Panc1 (cell line): ENCODE measurements around the gene DFFA.

Source experiments
- POLR2AphosphoS5 ChIP-seq: IDR thresholded peaks from 2 replicates; pipeline ENCODE4 v1.6.1; 2012; ENCODE audit warnings: mild to moderate bottlenecking, low read depth, low read length, moderate library complexity
- SIN3A ChIP-seq: IDR thresholded peaks from 2 replicates; pipeline ENCODE4 v1.6.1; 2012; ENCODE audit warnings: low read depth, mild to moderate bottlenecking, low read length, moderate library complexity, borderline replicate concordance; ENCODE audit not compliant: insufficient read depth
- TF ChIP-seq, protein P1 (sequence below): fragments of 450-650 bp; IDR thresholded peaks from 2 replicates; pipeline ENCODE4 v1.5.1; 2017; ENCODE audit warnings: mild to moderate bottlenecking
- TF ChIP-seq, protein P2 (sequence below), 2 experiments: IDR thresholded peaks; 2 replicates each; pipeline ENCODE4 v1.6.1; 2011 to 2012; ENCODE audit warnings: low read depth in 2 of 2, control low read depth in 1 of 2, low read length in 1 of 2, mild to moderate bottlenecking in 1 of 2, moderate library complexity in 1 of 2; ENCODE audit not compliant: insufficient read depth in 1 of 2

DNA sequence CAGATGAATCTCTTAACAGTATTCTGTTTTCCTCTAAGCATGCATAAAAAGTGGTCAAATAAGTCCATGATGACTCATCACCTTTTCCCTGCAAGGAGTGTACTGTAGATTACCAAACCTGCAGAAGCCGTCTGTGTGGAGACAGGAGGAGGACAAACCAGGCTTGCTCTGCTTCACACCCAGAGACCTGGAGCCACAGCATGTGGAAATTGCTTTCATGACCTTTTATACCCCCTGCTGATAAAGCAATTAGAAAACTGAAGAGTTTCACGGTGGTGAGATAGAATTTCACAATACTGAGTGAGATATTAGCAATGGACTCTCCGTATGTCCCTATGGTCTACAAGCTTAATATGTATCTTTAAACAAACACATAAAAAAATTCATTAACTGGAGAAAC lies 13.1 kb downstream of the DFFA start:
- TF ChIP-seq, protein P1, sequence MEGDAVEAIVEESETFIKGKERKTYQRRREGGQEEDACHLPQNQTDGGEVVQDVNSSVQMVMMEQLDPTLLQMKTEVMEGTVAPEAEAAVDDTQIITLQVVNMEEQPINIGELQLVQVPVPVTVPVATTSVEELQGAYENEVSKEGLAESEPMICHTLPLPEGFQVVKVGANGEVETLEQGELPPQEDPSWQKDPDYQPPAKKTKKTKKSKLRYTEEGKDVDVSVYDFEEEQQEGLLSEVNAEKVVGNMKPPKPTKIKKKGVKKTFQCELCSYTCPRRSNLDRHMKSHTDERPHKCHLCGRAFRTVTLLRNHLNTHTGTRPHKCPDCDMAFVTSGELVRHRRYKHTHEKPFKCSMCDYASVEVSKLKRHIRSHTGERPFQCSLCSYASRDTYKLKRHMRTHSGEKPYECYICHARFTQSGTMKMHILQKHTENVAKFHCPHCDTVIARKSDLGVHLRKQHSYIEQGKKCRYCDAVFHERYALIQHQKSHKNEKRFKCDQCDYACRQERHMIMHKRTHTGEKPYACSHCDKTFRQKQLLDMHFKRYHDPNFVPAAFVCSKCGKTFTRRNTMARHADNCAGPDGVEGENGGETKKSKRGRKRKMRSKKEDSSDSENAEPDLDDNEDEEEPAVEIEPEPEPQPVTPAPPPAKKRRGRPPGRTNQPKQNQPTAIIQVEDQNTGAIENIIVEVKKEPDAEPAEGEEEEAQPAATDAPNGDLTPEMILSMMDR, result no peak
- no peak for TF ChIP-seq SIN3A
- no peak for TF ChIP-seq POLR2AphosphoS5
- TF ChIP-seq, protein P2, sequence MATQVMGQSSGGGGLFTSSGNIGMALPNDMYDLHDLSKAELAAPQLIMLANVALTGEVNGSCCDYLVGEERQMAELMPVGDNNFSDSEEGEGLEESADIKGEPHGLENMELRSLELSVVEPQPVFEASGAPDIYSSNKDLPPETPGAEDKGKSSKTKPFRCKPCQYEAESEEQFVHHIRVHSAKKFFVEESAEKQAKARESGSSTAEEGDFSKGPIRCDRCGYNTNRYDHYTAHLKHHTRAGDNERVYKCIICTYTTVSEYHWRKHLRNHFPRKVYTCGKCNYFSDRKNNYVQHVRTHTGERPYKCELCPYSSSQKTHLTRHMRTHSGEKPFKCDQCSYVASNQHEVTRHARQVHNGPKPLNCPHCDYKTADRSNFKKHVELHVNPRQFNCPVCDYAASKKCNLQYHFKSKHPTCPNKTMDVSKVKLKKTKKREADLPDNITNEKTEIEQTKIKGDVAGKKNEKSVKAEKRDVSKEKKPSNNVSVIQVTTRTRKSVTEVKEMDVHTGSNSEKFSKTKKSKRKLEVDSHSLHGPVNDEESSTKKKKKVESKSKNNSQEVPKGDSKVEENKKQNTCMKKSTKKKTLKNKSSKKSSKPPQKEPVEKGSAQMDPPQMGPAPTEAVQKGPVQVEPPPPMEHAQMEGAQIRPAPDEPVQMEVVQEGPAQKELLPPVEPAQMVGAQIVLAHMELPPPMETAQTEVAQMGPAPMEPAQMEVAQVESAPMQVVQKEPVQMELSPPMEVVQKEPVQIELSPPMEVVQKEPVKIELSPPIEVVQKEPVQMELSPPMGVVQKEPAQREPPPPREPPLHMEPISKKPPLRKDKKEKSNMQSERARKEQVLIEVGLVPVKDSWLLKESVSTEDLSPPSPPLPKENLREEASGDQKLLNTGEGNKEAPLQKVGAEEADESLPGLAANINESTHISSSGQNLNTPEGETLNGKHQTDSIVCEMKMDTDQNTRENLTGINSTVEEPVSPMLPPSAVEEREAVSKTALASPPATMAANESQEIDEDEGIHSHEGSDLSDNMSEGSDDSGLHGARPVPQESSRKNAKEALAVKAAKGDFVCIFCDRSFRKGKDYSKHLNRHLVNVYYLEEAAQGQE (IDR thresholded peaks at IDR 0.05; ENCODE audit: insufficient read depth in 1 of 2, low read depth in 2 of 2, low read length in 1 of 2), result no peak
